AG04450 (cell line): Measurements from ENCODE around the gene LGR5. TPM values are rescaled to one million over a fixed set of nuclear protein-coding genes. Genes with fewer than 3 reads are reported as not detected.

Source experiments
- CTCF ChIA-PET: fragments of 300-600, 350-600 bp; formaldehyde crosslinking; extraction: SDS; loops from one replicate; lab custom pipeline; 2022; ENCODE audit warnings: antibody characterized with exemption, inconsistent platforms; lab: Charles Lee
- POLR2A ChIA-PET: fragments of 350-600 bp; formaldehyde crosslinking; extraction: SDS; loops from one replicate; lab custom pipeline; 2021; ENCODE audit warnings: antibody characterized with exemption, inconsistent platforms; lab: Yijun Ruan, JAX
- DNase-seq: peaks from one replicate; pipeline ENCODE4 v3.0.0-alpha.2; 2011; ENCODE audit warnings: low read depth, low spot score
- H3K27ac ChIP-seq: one replicate; pipeline ENCODE4 v1.5.1; 2012; ENCODE audit warnings: low read depth, low read length, control low read depth
- H3K27me3 ChIP-seq: one replicate; pipeline ENCODE4 v1.6.0; 2012; ENCODE audit warnings: low read length; ENCODE audit not compliant: control insufficient read depth, insufficient read depth
- H3K4me3 ChIP-seq: 2 replicates; pipeline ENCODE4 v1.5.1; 2011; ENCODE audit warnings: mild to moderate bottlenecking, low read depth, low read length, control low read depth
- H3K9me3 ChIP-seq: 2 replicates; pipeline ENCODE4 v1.5.1; 2012; ENCODE audit warnings: low read length; ENCODE audit not compliant: control insufficient read depth, insufficient read depth
- CTCF ChIP-seq: IDR thresholded peaks from 2 replicates; pipeline ENCODE4 v1.5.1; 2011; ENCODE audit warnings: low read depth, low read length, control low read depth, inconsistent platforms
- polyA plus RNA-seq: library from polyadenylated mRNA; depleted of rRNA; stranded (reverse); fragments of >200 nt; gene quantifications from 2 replicates; pipeline ENCODE4 v1.2.3, GENCODE V29; 2011

The LGR5 gene
- polyA plus RNA-seq, 1 experiment, result not detected

- H3K27ac ChIP-seq, result no peak overlapping the region
- ChIA-PET CTCF (no interaction called here), POLR2A (no interaction called here)
- peaks cover 8% of the 10 kb centered on the region for H3K27me3 ChIP-seq
- H3K9me3 ChIP-seq, result no peaks in the 10 kb centered on the region
- TF ChIP-seq CTCF, result no peak
- no peak for DNase-seq
- no peak overlapping the region for H3K4me3 ChIP-seq
Observed at GRCh38 chr12:71465796-71466195, 26.2 kb downstream of the LGR5 start.

- H3K27ac ChIP-seq, result no peak overlapping the region
- H3K27me3 ChIP-seq, result peaks cover under 1% of the 10 kb centered on the region
- DNase-seq, result peak; percentile 26
- no peaks in the 10 kb centered on the region for H3K9me3 ChIP-seq
- POLR2A ChIA-PET, result no interaction called here
- CTCF ChIA-PET, result no interaction called here
- TF ChIP-seq CTCF, result no peak
- no peak overlapping the region for H3K4me3 ChIP-seq
Observed at GRCh38 chr12:71469258-71469750, 29.7 kb downstream of the LGR5 start.

GRCh38 chr12:71472441-71472911 lies 32.9 kb downstream of the LGR5 start:
- no peak for TF ChIP-seq CTCF
- no peaks in the 10 kb centered on the region for H3K27me3 ChIP-seq
- peak; percentile 8 for DNase-seq
- H3K9me3 ChIP-seq, result no peaks in the 10 kb centered on the region
- ChIA-PET POLR2A (no interaction called here), CTCF (no interaction called here)
- H3K4me3 ChIP-seq, result no peak overlapping the region
- H3K27ac ChIP-seq, result no peak overlapping the region

- no peak overlapping the region for H3K4me3 ChIP-seq
- H3K27ac ChIP-seq, result no peak overlapping the region
- DNase-seq, result no peak
- ChIA-PET POLR2A (no interaction called here), CTCF (interaction anchor here (1.0 to 2.5 kb wide), 2 partner anchors 59 to 272 kb away, joined by 4 to 7 read pairs; no protein-coding TSS in a partner anchor)
- H3K9me3 ChIP-seq, result no peaks in the 10 kb centered on the region
- H3K27me3 ChIP-seq, result no peaks in the 10 kb centered on the region
- no peak for TF ChIP-seq CTCF
Observed at GRCh38 chr12:71474791-71475190, 35.2 kb downstream of the LGR5 start.

- Histone ChIP-seq H3K27ac (no peak overlapping the region), H3K27me3 (no peaks in the 10 kb centered on the region), H3K4me3 (no peak overlapping the region), H3K9me3 (no peaks in the 10 kb centered on the region)
- ChIA-PET CTCF (interaction anchor here (1.0 to 2.5 kb wide), 2 partner anchors 60 to 272 kb away, joined by 4 to 7 read pairs; no protein-coding TSS in a partner anchor), POLR2A (interaction anchor here (1.1 kb wide), 1 partner anchor 130 kb away, joined by 3 read pairs; no protein-coding TSS in a partner anchor)
- DNase-seq, result no peak
- no peak for TF ChIP-seq CTCF
Observed at GRCh38 chr12:71475280-71475679, 35.7 kb downstream of the LGR5 start.
